Esophagus mucosa (tissue), 1 donor: ENCODE results near the gene MRAP. TPM values are rescaled to one million over a fixed set of nuclear protein-coding genes. Genes with fewer than 3 reads are reported as not detected.
A peak's percentile ranks its signal among the peaks of the same experiment; 100 is the strongest.
"Not testable (repeated sequence)": the region's sequence is repeated elsewhere in the genome, so short reads cannot be mapped to it uniquely, and the experiment has no call there.

Experiments used
- ATAC-seq: fragments of 200-7000 bp; cut with Tn5 transposase; one replicate; pipeline ENCODE4 v1.9.1; 2020
- total RNA-seq: library from RNA; stranded (reverse); gene quantifications from one replicate; pipeline ENCODE4 v1.2.4, GENCODE V29; 2023
- donor health status: DM: yes; HTN: yes; CAD: no.

The MRAP gene
- total RNA-seq, 1 donor from 2014 or later, result not detected

- no peak for ATAC-seq
These were observed 1.5 kb downstream of the MRAP start for GRCh38 chr21:32300117-32300681.

GRCh38 chr21:32301596-32301995 lies 2.9 kb downstream of the MRAP start:
- ATAC-seq, result no peak

- no peak for ATAC-seq
These were observed 3.9 kb downstream of the MRAP start for GRCh38 chr21:32302560-32302959.

GRCh38 chr21:32303385-32303784 lies 4.7 kb downstream of the MRAP start:
- no peak for ATAC-seq

GRCh38 chr21:32304998-32305397 lies 6.3 kb downstream of the MRAP start:
- ATAC-seq, result no peak

GRCh38 chr21:32306021-32306780 lies 7.5 kb downstream of the MRAP start:
- peak; percentile 30 for ATAC-seq

GRCh38 chr21:32307706-32308105 lies 9.1 kb downstream of the MRAP start:
- no peak for ATAC-seq

- no peak for ATAC-seq
These were observed 10.0 kb downstream of the MRAP start for GRCh38 chr21:32308696-32309095.

GRCh38 chr21:32309906-32310460 lies 11.3 kb downstream of the MRAP start:
- no peak for ATAC-seq

- ATAC-seq, result not testable (repeated sequence)
These were observed 12.3 kb downstream of the MRAP start for GRCh38 chr21:32310976-32311375.

- ATAC-seq, result no peak
These were observed 13.0 kb downstream of the MRAP start for GRCh38 chr21:32311621-32312020.

- no peak for ATAC-seq
These were observed 13.7 kb downstream of the MRAP start for GRCh38 chr21:32312326-32312725.

- ATAC-seq, result no peak
These were observed 14.3 kb downstream of the MRAP start for GRCh38 chr21:32312976-32313375.

GRCh38 chr21:32314806-32315205 lies 16.2 kb downstream of the MRAP start:
- no peak for ATAC-seq

- no peak for ATAC-seq
These were observed 17.0 kb downstream of the MRAP start for GRCh38 chr21:32315511-32316281.

GRCh38 chr21:32316361-32317215 lies 17.9 kb downstream of the MRAP start:
- ATAC-seq, result no peak

- ATAC-seq, result no peak
These were observed 19.1 kb downstream of the MRAP start for GRCh38 chr21:32317726-32318125.

GRCh38 chr21:32319012-32319411 lies 20.4 kb downstream of the MRAP start:
- ATAC-seq, result no peak

- no peak for ATAC-seq
These were observed 21.4 kb downstream of the MRAP start for GRCh38 chr21:32320059-32320458.

- ATAC-seq, result no peak
These were observed 22.1 kb downstream of the MRAP start for GRCh38 chr21:32320726-32321125.

- no peak for ATAC-seq
These were observed 22.8 kb downstream of the MRAP start for GRCh38 chr21:32321480-32321879.

GRCh38 chr21:32322103-32322502 lies 23.4 kb downstream of the MRAP start:
- no peak for ATAC-seq
